NAMALWA (cell line): ENCODE results near the gene HJV.

Experiments used
- DNase-seq: peaks from one replicate; pipeline ENCODE4 v3.0.0-alpha.2; 2015; ENCODE audit warnings: low spot score

HJV gene

GRCh38 chr1:146021050-146021445 lies 487 bp downstream of the HJV start:
- no peak for DNase-seq

DNA sequence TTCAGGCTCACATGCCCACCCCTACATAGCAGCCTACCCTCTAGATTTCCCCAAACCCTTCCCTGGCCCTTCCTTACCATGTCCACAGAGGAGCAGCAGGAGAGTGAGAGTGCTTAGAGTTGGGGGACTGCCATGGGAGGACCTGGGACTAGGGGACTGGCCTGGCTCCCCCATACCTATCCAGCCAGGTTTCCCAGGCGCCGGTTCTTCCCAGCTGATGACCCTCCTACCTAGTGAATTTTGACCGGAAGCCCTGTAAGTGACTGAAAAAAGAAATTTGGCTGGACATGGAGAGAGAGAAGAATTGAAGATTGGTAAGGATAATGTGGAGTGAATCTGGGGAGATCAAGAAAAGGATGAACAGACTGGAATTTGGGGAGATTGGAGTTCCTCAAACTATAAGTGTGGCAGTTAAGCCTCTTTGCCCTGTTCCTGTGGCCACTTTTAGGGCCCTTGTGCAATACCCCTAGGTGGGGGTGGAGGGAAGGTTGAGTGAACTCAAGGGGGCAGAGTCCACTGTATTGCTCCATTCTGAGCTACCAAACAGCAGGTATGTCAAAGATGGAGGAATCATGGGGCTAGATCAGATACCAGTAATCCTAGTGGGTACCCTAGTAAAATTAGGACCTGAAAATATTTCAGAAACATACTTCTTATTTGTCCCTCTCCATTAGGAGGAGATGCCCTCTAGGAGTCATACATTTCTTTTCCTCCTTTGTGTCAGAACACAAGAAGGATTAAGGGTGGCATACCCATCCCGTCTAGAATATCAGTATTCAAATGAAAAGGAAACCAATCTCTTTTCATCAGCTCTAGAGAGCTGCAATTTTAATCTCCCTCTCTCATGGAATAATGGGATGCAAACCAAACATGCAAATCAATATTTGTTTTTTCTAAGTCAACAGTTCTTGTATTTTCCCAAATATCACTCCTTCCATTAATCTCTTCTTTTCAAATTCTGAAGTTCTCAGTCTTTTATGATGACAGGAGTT lies 1.2 kb downstream of the HJV start:
- DNase-seq, result no peak

- DNase-seq, result no peak
Measured at GRCh38 chr1:146019231-146020057, 2.1 kb downstream of the HJV start.

DNA sequence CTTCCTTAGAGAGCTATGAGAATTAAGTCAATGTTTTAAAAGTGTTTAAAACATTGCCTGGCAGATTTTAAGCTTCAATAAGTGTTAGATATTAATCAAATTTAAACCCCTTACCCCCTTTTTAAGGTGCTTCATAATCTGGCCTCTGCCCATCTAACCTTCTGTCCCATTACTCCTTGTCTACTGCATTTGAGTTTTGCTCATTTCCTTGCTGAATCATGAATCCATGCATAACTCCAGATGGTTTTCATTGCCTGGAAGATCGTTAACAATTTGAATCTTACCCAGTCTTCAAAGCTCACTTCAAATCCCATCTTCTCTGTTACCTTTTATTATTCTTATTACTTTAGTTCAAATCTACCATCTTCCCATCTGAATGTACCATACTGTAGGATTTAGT lies 4.6 kb downstream of the HJV start:
- DNase-seq, result no peak

DNA sequence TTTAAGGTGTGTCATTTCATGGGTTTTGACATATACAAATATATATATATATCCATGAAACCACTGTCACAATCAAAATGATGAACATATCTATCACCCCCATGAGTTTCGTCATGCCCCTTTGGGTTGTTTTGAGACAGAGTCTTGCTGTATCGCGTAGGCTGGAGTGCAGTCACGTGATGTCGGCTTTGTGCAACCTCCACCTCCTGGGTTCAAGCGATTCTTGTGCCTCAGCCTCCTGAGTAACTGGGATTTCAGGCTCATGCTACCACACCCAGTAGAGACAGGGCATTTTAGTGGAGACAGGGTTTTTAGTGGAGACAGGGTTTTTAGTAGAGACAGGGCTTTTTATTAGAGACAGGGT lies 8.0 kb downstream of the HJV start:
- DNase-seq, result no peak

DNA sequence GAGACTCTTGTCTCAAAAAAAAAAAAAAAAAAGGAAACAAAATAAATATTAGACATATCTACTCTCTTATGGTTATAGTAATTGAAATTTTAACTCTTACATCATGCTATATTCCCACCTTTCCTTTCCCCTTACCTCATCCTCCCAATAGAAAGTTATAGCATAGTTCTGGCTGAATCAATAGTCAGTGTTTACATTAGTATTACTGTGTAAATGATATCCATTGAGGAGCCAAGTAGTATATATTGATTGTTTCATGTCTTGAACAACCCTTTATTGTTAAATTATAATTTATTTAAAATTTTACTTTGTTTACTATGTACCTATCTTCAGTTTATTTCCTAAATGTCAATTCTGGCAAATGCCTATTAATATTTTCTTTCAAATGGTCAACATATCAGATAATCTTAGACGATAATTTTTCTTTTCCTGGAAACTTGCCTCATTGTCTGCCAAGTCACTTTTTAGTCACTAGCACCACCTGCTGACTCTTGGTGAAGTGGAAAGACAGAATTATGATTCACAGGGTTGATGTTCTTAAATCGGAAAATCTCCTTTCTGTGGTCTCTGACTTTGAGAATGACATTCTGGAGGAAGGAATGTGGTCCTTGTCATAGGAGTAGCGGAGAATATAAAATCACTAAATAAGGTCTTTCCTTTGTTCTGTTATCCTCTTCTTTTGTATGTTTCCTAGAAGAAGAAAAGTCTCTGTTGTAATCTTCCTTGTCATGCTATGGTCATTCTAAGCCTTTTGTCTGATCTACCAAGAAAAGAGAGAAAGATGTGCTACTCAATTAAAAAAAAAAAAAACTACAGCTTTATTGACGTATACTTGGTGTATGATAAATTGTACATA lies 8.6 kb downstream of the HJV start:
- DNase-seq, result peak; percentile 89

DNA sequence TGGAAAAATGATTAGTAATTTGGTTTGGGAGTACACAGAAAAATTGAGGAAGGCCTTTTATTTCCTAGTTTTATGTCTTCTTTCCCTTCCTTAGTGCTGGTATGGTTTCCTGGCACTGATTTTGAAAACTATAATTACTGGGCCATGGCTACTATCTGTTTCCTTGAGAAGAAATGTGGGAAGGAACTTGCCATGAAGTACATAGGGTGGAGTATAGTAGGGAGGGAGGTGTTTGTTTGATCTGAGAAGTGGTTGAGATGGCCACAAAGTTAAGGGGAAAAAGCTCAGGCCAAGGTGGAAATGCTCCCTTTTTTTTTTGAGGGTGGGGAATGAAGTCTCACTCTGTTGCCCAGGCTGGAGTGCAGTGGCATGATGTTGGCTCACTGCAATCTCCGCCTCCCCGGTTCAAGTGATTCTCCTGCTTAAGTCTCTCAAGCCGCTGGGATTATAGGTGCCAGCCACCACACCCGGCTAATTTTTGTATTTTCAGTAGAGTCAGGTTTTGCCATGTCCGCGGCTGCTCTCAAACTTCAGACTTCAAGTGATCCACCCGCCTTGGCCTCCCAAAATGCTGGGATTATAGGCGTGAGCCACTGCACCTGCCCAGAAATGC lies 11.3 kb downstream of the HJV start:
- no peak for DNase-seq

- no peak for DNase-seq
Measured at GRCh38 chr1:146007489-146008133, 13.9 kb downstream of the HJV start.

- DNase-seq, result no peak
Measured at GRCh38 chr1:146001709-146002108, 19.8 kb downstream of the HJV start.

GRCh38 chr1:145999321-146000024 lies 22.1 kb downstream of the HJV start:
- peak; percentile 39 for DNase-seq

DNA sequence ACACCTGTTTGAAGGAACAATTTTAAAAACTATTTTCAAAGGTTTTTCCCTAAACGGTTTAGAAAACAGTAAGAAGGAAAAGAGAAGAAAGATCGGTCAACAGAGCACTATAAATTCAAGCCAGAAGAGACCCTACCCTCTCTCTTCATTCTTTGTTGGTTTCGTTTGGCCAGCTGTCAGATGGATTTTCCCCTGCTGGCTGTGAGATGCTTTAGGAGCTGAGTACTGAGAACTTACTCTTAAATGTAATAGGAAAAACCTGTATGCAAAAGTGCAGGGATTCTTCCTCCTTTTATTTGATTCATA lies 23.9 kb downstream of the HJV start:
- peak; percentile 63 for DNase-seq

GRCh38 chr1:145997016-145997717 lies 24.4 kb downstream of the HJV start:
- peak; percentile 77 for DNase-seq

DNA sequence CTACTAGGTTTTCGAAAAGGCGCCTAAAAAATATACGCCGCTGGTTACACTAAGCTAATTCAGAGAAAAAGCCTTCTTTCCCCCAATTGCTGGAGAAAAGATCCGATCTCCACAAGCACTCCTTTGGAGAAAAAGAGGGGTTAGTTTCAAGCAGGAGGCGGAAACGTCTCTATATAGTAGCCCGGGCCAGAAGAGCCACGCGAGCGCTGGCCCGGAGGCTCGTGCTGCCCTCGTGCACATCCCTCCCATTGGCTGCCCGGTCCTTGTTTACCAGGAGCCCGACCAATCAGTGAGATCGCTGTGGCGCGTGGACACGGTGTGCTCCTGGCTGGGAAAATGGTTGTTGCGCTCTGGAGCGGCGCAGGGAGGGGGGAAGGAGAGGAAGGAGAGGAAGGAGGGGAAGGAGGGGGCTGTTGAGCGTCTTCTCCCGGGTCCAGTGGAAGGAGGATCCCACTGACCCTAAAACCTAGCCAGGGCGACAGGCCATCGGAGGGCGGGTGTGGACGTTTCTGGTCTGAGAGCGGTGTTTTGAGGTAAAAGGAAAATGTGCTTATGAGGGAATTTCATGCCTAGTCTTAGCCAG lies 25.0 kb downstream of the HJV start, which contains the start of gene TXNIP:
TXNIP (minus strand) TSS at position 147 of the 583 bp plus-strand sequence. CDS start 313 bp downstream, outside the sequence.
- DNase-seq, result peak; percentile 97

DNA sequence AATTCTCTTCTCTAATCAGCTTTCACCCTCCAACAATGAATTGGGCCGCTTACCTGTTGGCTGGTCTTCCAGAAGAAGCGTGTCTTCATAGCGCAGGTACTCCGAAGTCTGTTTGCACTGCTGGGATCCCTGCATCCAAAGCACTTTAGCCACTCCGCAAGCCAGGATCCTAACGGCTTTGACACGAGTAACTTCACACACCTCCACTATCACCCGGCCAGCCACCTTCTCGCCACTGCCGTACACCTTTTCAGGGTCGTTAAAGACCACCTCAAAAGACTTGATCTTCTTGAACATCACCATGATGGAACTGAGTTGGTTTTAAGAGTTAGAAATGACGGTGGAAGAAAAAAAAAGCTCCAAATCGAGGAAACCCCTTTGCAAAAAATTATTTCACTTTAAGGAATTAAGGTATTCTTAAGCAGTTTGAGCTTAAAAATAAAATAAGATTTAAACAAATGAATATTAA lies 25.5 kb downstream of the HJV start:
- DNase-seq, result peak; percentile 38

GRCh38 chr1:145995148-145995881 lies 26.2 kb downstream of the HJV start:
- DNase-seq, result peak; percentile 41

GRCh38 chr1:145994391-145995120 lies 27.0 kb downstream of the HJV start:
- peak; percentile 15 for DNase-seq

GRCh38 chr1:145993618-145994390 lies 27.7 kb downstream of the HJV start:
- no peak for DNase-seq
